ENCODE data around the gene IL23A.

DNA sequence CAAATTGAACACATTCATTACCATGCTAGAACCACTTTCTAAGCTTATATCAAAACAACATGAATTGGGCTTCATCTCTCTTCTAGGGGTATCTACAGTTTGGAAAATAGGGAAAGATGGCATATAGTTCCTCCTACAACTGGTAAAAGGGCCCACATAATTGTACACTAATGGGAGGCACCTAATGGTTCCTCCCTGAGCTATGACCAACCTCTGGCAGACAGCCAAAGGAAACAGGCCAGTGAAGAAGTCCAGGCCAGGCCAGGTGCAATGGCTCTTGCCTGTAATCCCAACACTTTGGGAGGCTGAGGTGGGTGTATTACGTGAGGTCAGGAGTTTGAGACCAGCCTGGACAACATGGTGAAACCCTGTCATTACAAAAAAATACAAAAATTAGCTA is 47.2 kb downstream of the IL23A start:
- TF ChIP-seq POU2F2 (IDR thresholded peaks at IDR 0.05; ENCODE audit: low read depth, low read length) (no peak), POLR2A (IDR thresholded peaks at IDR 0.05; ENCODE audit: low read depth, low read length) (no peak), POLR2AphosphoS5 (IDR thresholded peaks at IDR 0.05; ENCODE audit: low read depth, low read length) (no peak)
